ENCODE measurements around the gene FAM120B.
A peak's percentile ranks its signal among the peaks of the same experiment; 100 is the strongest.
"Not testable (repeated sequence)": the region's sequence is repeated elsewhere in the genome, so short reads cannot be mapped to it uniquely, and the experiment has no call there.

FAM120B gene

GRCh38 chr6:170385506-170385905, 78.9 kb downstream of the FAM120B start:
- no peak for DNase-seq (ENCODE audit: low read depth in 2 of 2)

DNA sequence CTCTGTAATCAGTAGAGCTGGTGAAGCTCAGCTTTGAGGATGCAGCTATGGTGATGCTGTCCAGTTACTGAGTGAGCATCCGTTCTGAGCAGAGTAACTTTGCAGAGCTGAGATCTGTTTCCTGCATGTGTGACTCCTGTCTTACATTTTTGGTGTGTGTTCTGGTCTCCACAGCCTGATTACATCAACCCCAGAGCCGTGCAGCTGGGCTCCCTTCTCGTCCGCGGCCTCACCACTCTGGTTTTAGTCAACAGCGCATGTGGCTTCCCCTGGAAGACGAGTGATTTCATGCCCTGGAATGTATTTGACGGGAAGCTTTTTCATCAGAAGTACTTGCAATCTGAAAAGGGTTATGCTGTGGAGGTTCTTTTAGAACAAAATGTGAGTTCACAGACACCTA, 81.6 kb downstream of the FAM120B start:
- DNase-seq (ENCODE audit: low read depth in 2 of 2) = no peak

DNA sequence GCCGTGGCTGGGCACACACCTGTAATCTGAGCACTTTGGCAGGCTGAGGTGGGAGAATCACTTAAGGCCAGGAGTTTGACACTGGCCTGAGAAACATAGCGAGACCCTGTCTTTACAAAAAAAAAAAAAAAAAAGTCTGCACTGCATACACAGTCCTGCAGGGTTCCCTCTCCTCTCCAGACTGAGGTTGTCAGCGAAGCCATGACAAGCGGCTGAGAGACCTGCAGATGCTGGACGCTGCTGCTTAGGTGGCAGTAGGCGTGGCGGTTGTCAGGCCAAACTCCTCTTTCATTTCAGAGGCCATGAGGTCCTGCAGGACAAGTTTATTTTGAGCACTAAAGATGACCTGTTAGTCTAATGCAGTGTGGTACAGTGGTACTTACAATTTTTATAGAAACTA, 86.5 kb downstream of the FAM120B start:
- DNase-seq (ENCODE audit: low read depth in 2 of 2) = no peak

GRCh38 chr6:170393807-170394399, 87.3 kb downstream of the FAM120B start:
- DNase-seq (ENCODE audit: low read depth in 2 of 2) = peak; percentile 12 to 17

DNA sequence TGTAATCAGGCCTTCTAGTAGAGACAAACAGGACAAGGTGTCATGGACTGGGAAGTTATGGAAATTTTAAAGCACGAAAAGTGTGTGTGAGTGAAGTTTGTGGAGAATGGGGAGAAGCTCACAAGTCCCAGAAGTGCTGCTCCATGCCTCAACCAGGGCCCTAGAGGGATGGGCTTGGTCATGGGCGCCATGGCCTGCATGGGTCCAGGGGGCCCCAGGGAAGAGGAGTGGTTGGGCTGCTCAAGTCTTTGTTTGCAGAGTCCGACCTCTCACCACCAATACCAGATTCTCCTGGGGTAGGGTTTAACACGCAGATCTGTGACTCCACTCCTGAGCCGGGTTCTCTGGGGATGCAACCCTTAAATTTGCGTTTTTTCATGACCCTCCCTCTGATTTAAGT, 88.4 kb downstream of the FAM120B start:
- no peak for DNase-seq (ENCODE audit: low read depth in 2 of 2)

DNA sequence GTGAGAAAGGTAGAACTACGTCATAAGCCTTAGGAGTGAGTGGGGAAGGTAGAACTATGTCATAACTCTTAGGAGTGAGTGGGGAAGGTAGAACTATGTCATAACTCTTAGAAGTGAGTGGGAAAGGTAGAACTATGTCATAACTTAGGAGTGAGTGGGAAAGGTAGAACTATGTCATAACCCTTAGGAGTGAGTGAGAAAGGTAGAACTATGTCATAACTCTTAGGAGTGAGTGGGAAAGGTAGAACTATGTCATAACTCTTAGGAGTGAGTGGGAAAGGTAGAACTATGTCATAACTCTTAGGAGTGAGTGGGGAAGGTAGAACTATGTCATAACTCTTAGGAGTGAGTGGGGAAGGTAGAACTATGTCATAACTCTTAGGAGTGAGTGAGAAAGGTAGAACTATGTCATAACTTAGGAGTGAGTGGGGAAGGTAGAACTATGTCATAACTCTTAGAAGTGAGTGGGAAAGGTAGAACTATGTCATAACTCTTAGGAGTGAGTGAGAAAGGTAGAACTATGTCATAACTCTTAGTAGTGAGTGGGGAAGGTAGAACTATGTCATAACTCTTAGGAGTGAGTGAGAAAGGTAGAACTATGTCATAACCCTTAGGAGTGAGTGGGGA, 92.3 kb downstream of the FAM120B start:
- not testable (repeated sequence) for DNase-seq (ENCODE audit: low read depth in 2 of 2)

- not testable (repeated sequence) for DNase-seq (ENCODE audit: low read depth in 2 of 2)
Measured at GRCh38 chr6:170399955-170400558, 93.5 kb downstream of the FAM120B start.

DNA sequence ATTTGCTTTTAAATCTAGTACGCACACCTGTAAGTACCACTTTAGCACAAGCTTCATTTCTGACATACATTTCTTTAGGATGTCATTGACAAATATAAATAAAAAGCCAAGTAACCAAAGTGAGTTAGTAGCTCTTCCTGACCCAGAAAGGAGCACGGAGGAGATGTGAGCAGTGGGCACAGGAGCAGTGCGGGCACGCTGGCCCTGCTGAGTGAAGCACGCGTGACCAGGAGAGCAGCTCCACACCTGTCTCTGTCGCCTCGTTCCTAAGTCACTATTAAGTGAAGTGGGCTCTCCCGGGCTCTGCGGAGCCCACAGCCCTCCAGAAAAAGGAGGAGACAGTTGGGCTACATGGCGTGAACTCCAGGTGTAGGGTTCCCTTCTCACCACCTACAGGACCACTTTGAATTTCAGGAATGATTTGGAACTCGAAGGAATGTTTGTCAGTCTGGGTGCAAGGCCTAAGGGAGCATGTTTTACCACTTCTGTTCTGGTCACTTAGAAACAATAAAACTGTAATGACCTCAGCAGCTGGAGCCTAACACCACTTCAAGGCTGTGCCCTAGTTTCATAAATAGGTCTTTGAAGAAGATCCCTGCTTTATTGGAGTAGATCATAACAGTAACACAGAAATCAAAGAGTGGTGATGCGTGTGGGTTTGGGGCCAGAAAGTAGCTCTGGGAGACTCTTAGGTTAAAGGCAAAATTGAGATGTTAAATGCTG, 95.9 kb downstream of the FAM120B start:
- no peak for DNase-seq (ENCODE audit: low read depth in 2 of 2)

GRCh38 chr6:170403451-170403850, 96.9 kb downstream of the FAM120B start:
- DNase-seq (ENCODE audit: low read depth in 2 of 2) = no peak

- no peak for DNase-seq (ENCODE audit: low read depth in 2 of 2)
Measured at GRCh38 chr6:170404036-170404435, 97.5 kb downstream of the FAM120B start.

DNA sequence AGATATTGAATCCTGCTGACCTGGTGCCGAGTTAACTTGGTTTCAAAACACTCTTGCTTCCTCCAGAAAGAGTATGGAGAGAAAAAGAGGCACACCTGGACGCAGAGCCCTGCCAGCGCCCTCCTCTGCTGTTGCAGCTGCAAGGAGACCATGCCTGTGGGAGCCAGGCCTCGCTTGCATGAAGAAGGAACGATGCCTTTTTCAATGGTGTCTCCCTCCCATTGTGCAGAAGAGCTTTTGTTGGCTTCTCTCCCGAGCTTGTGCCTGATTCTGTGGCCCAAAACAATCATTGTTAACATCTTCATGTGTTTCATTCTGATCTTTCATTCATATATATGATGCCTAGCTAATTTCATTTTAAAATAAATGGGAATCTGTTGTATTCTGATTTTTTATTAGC, 98.1 kb downstream of the FAM120B start:
- DNase-seq (ENCODE audit: low read depth in 2 of 2) = no peak

- DNase-seq (ENCODE audit: low read depth in 2 of 2) = no peak
Measured at GRCh38 chr6:170405311-170405975, 98.9 kb downstream of the FAM120B start.

GRCh38 chr6:170407200-170407599, 100.6 kb downstream of the FAM120B start:
- no peak for DNase-seq (ENCODE audit: low read depth in 2 of 2)

DNA sequence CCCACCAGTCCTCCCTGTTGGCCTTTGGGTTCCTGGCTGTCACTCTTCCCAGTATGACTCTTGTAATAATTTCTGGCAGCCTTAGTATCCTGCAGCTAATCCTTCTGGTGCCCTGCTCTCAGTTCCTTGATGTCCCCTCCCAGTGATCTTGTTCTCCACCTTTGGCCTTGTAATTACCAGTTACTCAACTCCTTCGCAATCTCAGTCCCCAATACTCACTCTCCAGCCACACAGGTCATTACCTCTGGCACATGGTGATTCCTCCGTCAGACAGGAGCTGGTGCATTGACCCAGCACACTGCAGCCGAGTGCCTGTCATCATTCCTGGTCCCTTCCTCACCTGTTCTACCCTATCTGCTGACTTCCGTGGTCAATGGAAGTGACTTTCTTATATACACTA, 101.4 kb downstream of the FAM120B start:
- DNase-seq (ENCODE audit: low read depth in 2 of 2) = no peak

- not testable (repeated sequence) for DNase-seq (ENCODE audit: low read depth in 2 of 2)
Measured at GRCh38 chr6:170409746-170410145, 103.2 kb downstream of the FAM120B start.

DNA sequence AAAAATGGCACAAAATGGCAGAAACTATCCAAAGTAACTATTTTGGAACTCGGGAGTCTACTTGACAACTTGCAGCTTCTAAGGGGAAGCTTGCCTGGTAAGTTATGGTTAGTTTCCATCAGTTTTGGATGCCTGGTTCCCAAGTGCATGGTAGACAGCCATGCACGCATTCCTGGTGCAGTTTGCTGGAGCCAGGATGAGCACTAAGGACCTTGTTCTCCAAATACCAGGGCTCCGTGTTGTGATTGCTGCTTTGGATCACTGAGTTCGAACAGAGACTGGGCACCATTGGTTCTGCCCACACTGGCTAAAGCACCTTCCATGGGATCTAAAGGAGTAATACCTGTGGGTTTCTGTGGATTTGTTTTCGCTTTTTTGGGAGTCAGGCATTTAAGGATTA, 103.7 kb downstream of the FAM120B start:
- DNase-seq (ENCODE audit: low read depth in 2 of 2) = no peak

GRCh38 chr6:170415318-170415717, 108.8 kb downstream of the FAM120B start:
- no peak for DNase-seq (ENCODE audit: low read depth in 2 of 2)

DNA sequence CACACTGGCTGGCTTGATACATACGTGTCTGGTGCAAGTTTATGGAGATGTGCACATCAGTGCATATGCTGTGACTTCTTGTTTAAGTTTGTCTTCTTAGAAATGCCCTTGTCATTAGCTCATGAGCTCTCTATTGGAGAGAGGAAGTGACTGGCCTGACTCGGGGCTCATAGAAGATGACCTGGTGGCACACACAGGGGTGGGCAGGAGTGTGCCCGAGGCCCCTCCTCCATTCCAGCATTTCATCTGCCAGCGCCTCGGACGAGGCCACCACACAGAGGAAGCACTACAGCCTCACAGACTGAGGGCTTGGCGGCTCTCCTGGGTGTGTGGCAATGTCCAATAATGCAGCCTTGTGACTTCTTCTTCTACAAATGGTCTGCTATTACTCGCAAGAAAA, 109.7 kb downstream of the FAM120B start:
- DNase-seq (ENCODE audit: low read depth in 2 of 2) = no peak

- no peak for DNase-seq (ENCODE audit: low read depth in 2 of 2)
Measured at GRCh38 chr6:170416959-170417606, 110.5 kb downstream of the FAM120B start.

DNA sequence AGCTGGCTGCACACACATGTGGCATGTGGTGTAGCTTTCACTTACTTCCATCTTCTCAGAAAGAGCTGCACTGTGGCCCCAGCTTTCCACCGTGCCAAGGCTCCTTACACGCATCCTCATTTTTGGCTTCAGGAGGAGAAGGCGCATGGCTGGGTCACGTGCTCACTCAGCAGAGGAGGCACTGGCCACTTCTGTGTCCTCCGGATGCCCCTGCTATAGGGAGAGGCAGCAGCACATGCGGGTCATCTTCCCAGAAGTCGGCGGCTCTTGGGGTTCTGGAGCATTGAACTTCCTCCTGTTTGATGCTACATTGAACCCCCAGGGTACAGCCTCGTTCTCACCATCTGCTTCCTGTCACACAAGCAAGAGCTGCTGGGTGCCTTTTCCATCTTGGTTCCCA, 111.3 kb downstream of the FAM120B start:
- DNase-seq (ENCODE audit: low read depth in 2 of 2) = no peak

- no peak for DNase-seq (ENCODE audit: low read depth in 2 of 2)
Measured at GRCh38 chr6:170420283-170420682, 113.7 kb downstream of the FAM120B start.
